Muscle layer of duodenum (tissue), 2 donors: Measurements from ENCODE around the gene HERC3.

ENCODE experiments used
- H3K27ac ChIP-seq: one replicate; pipeline ENCODE4 v1.7.0; 2013; ENCODE audit warnings: mild to moderate bottlenecking, low read length
- H3K27me3 ChIP-seq: one replicate; pipeline ENCODE4 v1.7.0; 2013; ENCODE audit warnings: low read depth, mild to moderate bottlenecking, control low read depth, low read length
- H3K36me3 ChIP-seq, 2 donors: one replicate each; pipeline ENCODE4 v1.7.0; 2013; ENCODE audit warnings: low read length in 2 of 2, control low read depth in 1 of 2, mild to moderate bottlenecking in 1 of 2; ENCODE audit not compliant: insufficient read depth in 2 of 2, control insufficient read depth in 1 of 2
- H3K4me1 ChIP-seq, 2 donors: one replicate each; pipeline ENCODE4 v1.7.0; 2013; ENCODE audit warnings: low read length in 2 of 2, mild to moderate bottlenecking in 2 of 2, control low read depth in 1 of 2, moderate library complexity in 1 of 2; ENCODE audit not compliant: insufficient read depth in 2 of 2, control insufficient read depth in 1 of 2
- H3K4me3 ChIP-seq, 2 donors: one replicate each; pipeline ENCODE4 v1.7.0; 2013; ENCODE audit warnings: low read length in 2 of 2, low read depth in 1 of 2, mild to moderate bottlenecking in 1 of 2
- H3K9me3 ChIP-seq, 2 donors: one replicate each; pipeline ENCODE4 v1.7.0; 2013; ENCODE audit warnings: low read length in 2 of 2, control low read depth in 1 of 2, mild to moderate bottlenecking in 1 of 2; ENCODE audit not compliant: control insufficient read depth in 1 of 2
- donor health status: healthy.

Gene HERC3

GRCh38 chr4:88722828-88723227, 130.5 kb downstream of the HERC3 start:
- H3K27ac ChIP-seq: no peak overlapping the region
- H3K4me3 ChIP-seq: no peak overlapping the region
- H3K27me3 ChIP-seq: no peaks in the 10 kb centered on the region
- peaks cover 21 to 29% of the 10 kb centered on the region in 2 donors for H3K36me3 ChIP-seq
- peaks cover 4 to 5% of the 10 kb centered on the region in 2 donors for H3K9me3 ChIP-seq
- peaks cover 0 to 18% of the 10 kb centered on the region in 2 donors for H3K4me1 ChIP-seq

- no peak overlapping the region for H3K4me3 ChIP-seq
- peaks cover 6 to 27% of the 10 kb centered on the region in 2 donors for H3K4me1 ChIP-seq
- H3K36me3 ChIP-seq: peaks cover 24 to 37% of the 10 kb centered on the region in 2 donors
- no peaks in the 10 kb centered on the region for H3K9me3 ChIP-seq
- H3K27me3 ChIP-seq: no peaks in the 10 kb centered on the region
- no peak overlapping the region for H3K27ac ChIP-seq
Observed at GRCh38 chr4:88724406-88724805, 132.1 kb downstream of the HERC3 start.

GRCh38 chr4:88725143-88725542, 132.9 kb downstream of the HERC3 start:
- H3K27me3 ChIP-seq: no peaks in the 10 kb centered on the region
- H3K9me3 ChIP-seq: no peaks in the 10 kb centered on the region
- H3K4me3 ChIP-seq: no peak overlapping the region
- H3K36me3 ChIP-seq: peaks cover 29 to 41% of the 10 kb centered on the region in 2 donors
- H3K4me1 ChIP-seq: peaks cover 6 to 27% of the 10 kb centered on the region in 2 donors
- no peak overlapping the region for H3K27ac ChIP-seq

- Histone ChIP-seq H3K27ac (no peak overlapping the region), H3K36me3 (peaks cover 37 to 45% of the 10 kb centered on the region in 2 donors), H3K4me1 (peaks cover 6 to 26% of the 10 kb centered on the region in 2 donors), H3K4me3 (no peak overlapping the region), H3K9me3 (no peaks in the 10 kb centered on the region), H3K27me3 (no peaks in the 10 kb centered on the region)
Observed at GRCh38 chr4:88725986-88726385, 133.7 kb downstream of the HERC3 start.

- H3K4me3 ChIP-seq: no peak overlapping the region
- no peak overlapping the region for H3K27ac ChIP-seq
- H3K9me3 ChIP-seq: no peaks in the 10 kb centered on the region
- H3K36me3 ChIP-seq: peaks cover 38 to 50% of the 10 kb centered on the region in 2 donors
- no peaks in the 10 kb centered on the region for H3K27me3 ChIP-seq
- peaks cover 6 to 20% of the 10 kb centered on the region in 2 donors for H3K4me1 ChIP-seq
Observed at GRCh38 chr4:88728146-88728545, 135.9 kb downstream of the HERC3 start.

GRCh38 chr4:88729146-88729760, 137.0 kb downstream of the HERC3 start:
- H3K36me3 ChIP-seq: peaks cover 39 to 51% of the 10 kb centered on the region in 2 donors
- no peak overlapping the region for H3K27ac ChIP-seq
- peaks cover 6 to 20% of the 10 kb centered on the region in 2 donors for H3K4me1 ChIP-seq

GRCh38 chr4:88730811-88731210, 138.5 kb downstream of the HERC3 start:
- Histone ChIP-seq H3K36me3 (peaks cover 46 to 52% of the 10 kb centered on the region in 2 donors), H3K4me1 (peaks cover 6 to 13% of the 10 kb centered on the region in 2 donors), H3K27ac (no peak overlapping the region)

More at GRCh38 chr4:88729146-88729760, 137.0 kb downstream of the HERC3 start:
- no peaks in the 10 kb centered on the region for H3K27me3 ChIP-seq
- H3K4me3 ChIP-seq: no peak overlapping the region
- no peaks in the 10 kb centered on the region for H3K9me3 ChIP-seq

GRCh38 chr4:88731381-88731780, 139.1 kb downstream of the HERC3 start:
- H3K4me3 ChIP-seq: no peak overlapping the region
- peaks cover 46 to 52% of the 10 kb centered on the region in 2 donors for H3K36me3 ChIP-seq
- peaks cover 6 to 11% of the 10 kb centered on the region in 2 donors for H3K4me1 ChIP-seq
- H3K27me3 ChIP-seq: no peaks in the 10 kb centered on the region
- no peak overlapping the region for H3K27ac ChIP-seq
- H3K9me3 ChIP-seq: no peaks in the 10 kb centered on the region

More at GRCh38 chr4:88730811-88731210, 138.5 kb downstream of the HERC3 start:
- no peaks in the 10 kb centered on the region for H3K27me3 ChIP-seq
- H3K4me3 ChIP-seq: no peak overlapping the region
- no peaks in the 10 kb centered on the region for H3K9me3 ChIP-seq

GRCh38 chr4:88732714-88733368, 140.6 kb downstream of the HERC3 start:
- Histone ChIP-seq H3K4me3 (no peak overlapping the region), H3K27ac (no peak overlapping the region), H3K9me3 (no peaks in the 10 kb centered on the region), H3K36me3 (peaks cover 36 to 44% of the 10 kb centered on the region in 2 donors), H3K27me3 (no peaks in the 10 kb centered on the region), H3K4me1 (peaks cover 6 to 18% of the 10 kb centered on the region in 2 donors)

- Histone ChIP-seq H3K9me3 (no peaks in the 10 kb centered on the region), H3K4me3 (no peak overlapping the region), H3K4me1 (peaks cover 0 to 21% of the 10 kb centered on the region in 2 donors), H3K36me3 (peaks cover 31 to 39% of the 10 kb centered on the region in 2 donors), H3K27me3 (no peaks in the 10 kb centered on the region), H3K27ac (no peak overlapping the region)
Observed at GRCh38 chr4:88734403-88734949, 142.2 kb downstream of the HERC3 start.

- H3K27me3 ChIP-seq: no peaks in the 10 kb centered on the region
- peaks cover 22 to 36% of the 10 kb centered on the region in 2 donors for H3K36me3 ChIP-seq
- H3K4me3 ChIP-seq: no peak overlapping the region
- no peaks in the 10 kb centered on the region for H3K9me3 ChIP-seq
- H3K4me1 ChIP-seq: peaks cover 5 to 27% of the 10 kb centered on the region in 2 donors
- no peak overlapping the region for H3K27ac ChIP-seq
Observed at GRCh38 chr4:88735564-88735963, 143.3 kb downstream of the HERC3 start.
